Amniotic epithelial cell (primary cell): ENCODE data around the gene ZC3H12D.
"Not testable (repeated sequence)": the region's sequence is repeated elsewhere in the genome, so short reads cannot be mapped to it uniquely, and the experiment has no call there.

Source experiments
- DNase-seq: peaks from one replicate; pipeline ENCODE4 v3.0.0-alpha.2; 2010; ENCODE audit warnings: low read depth

Gene ZC3H12D

GRCh38 chr6:149484733-149485700 is at the start of gene ZC3H12D:
TSS of gene ZC3H12D (minus strand) at chr6:149485014. CDS start at chr6:149474543, 10,471 bp downstream.
- DNase-seq, result no peak

GRCh38 chr6:149529650-149530049 is 44.8 kb upstream of the ZC3H12D start:
- no peak for DNase-seq

- DNase-seq, result no peak
Observed at GRCh38 chr6:149515494-149515893, 30.7 kb upstream of the ZC3H12D start.

GRCh38 chr6:149513915-149514314 is 29.1 kb upstream of the ZC3H12D start:
- peak; percentile 21 for DNase-seq

GRCh38 chr6:149510793-149511512 is 26.1 kb upstream of the ZC3H12D start:
- no peak for DNase-seq

GRCh38 chr6:149508485-149508884 is 23.7 kb upstream of the ZC3H12D start:
- no peak for DNase-seq

- no peak for DNase-seq
Observed at GRCh38 chr6:149503872-149504271, 19.1 kb upstream of the ZC3H12D start.

GRCh38 chr6:149503276-149503675 is 18.5 kb upstream of the ZC3H12D start:
- DNase-seq, result no peak

GRCh38 chr6:149501768-149502167 is 17.0 kb upstream of the ZC3H12D start:
- no peak for DNase-seq

- DNase-seq, result no peak
Observed at GRCh38 chr6:149501201-149501600, 16.4 kb upstream of the ZC3H12D start.

- DNase-seq, result no peak
Observed at GRCh38 chr6:149500096-149500495, 15.3 kb upstream of the ZC3H12D start.

GRCh38 chr6:149499066-149499465 is 14.3 kb upstream of the ZC3H12D start:
- peak; percentile 90 for DNase-seq

GRCh38 chr6:149497365-149497764 is 12.6 kb upstream of the ZC3H12D start:
- no peak for DNase-seq

- DNase-seq, result peak; percentile 33
Observed at GRCh38 chr6:149496597-149496996, 11.8 kb upstream of the ZC3H12D start.

GRCh38 chr6:149495349-149496016 is 10.7 kb upstream of the ZC3H12D start:
- DNase-seq, result not testable (repeated sequence)

- DNase-seq, result peak; percentile 17
Observed at GRCh38 chr6:149494810-149495209, 10.0 kb upstream of the ZC3H12D start.

GRCh38 chr6:149493761-149494320 is 9.0 kb upstream of the ZC3H12D start:
- DNase-seq, result no peak

GRCh38 chr6:149492798-149493343 is 8.1 kb upstream of the ZC3H12D start:
- DNase-seq, result no peak

- DNase-seq, result no peak
Observed at GRCh38 chr6:149489967-149490366, 5.2 kb upstream of the ZC3H12D start.

GRCh38 chr6:149488815-149489214 is 4.0 kb upstream of the ZC3H12D start:
- no peak for DNase-seq

GRCh38 chr6:149487316-149487715 is 2.5 kb upstream of the ZC3H12D start:
- DNase-seq, result no peak
